HEK293T (cell line): ENCODE measurements around the gene CCN5.

ENCODE experiments used
- CTCF ChIA-PET: fragments of 350-600 bp; formaldehyde crosslinking; extraction: SDS; loops from one replicate; lab custom pipeline; 2021; ENCODE audit warnings: antibody characterized with exemption, inconsistent platforms; lab: Yijun Ruan, JAX
- POLR2A ChIA-PET: fragments of 350-600 bp; formaldehyde crosslinking; extraction: SDS; loops from one replicate; lab custom pipeline; 2020; ENCODE audit warnings: antibody characterized with exemption, inconsistent platforms; lab: Yijun Ruan, JAX
- DNase-seq: peaks from one replicate; pipeline ENCODE4 v3.0.0; 2012; ENCODE audit warnings: mixed read lengths; ENCODE audit errors: extremely low spot score
- ARNT ChIP-seq: fragments of 450-650 bp; IDR thresholded peaks from 2 replicates; pipeline ENCODE4 v1.6.1; 2017; ENCODE audit warnings: mild to moderate bottlenecking
- BHLHE40 ChIP-seq: fragments of 450-650 bp; IDR thresholded peaks from 2 replicates; pipeline ENCODE4 v1.6.1; 2016; ENCODE audit warnings: mild to moderate bottlenecking, moderate library complexity, borderline replicate concordance
- CTBP1 ChIP-seq: fragments of 450-650 bp; IDR thresholded peaks from 2 replicates; pipeline ENCODE4 v1.6.1; 2016; ENCODE audit warnings: borderline replicate concordance
- ELF4 ChIP-seq: fragments of 450-650 bp; IDR thresholded peaks from 2 replicates; pipeline ENCODE4 v1.6.1; 2017; ENCODE audit warnings: antibody characterized with exemption
- FOXK2 ChIP-seq: fragments of 450-650 bp; IDR thresholded peaks from 2 replicates; pipeline ENCODE4 v1.6.1; 2016; ENCODE audit warnings: mild to moderate bottlenecking
- FOXM1 ChIP-seq: fragments of 450-650 bp; IDR thresholded peaks from 2 replicates; pipeline ENCODE4 v1.6.1; 2017; ENCODE audit warnings: mild to moderate bottlenecking, borderline replicate concordance
- HDGF ChIP-seq: fragments of 450-650 bp; IDR thresholded peaks from 2 replicates; pipeline ENCODE4 v1.6.1; 2017; ENCODE audit warnings: antibody characterized with exemption, borderline replicate concordance
- L3MBTL2 ChIP-seq: fragments of 450-650 bp; conservative IDR thresholded peaks from 2 replicates; pipeline ENCODE4 v1.6.1; 2016; ENCODE audit warnings: mild to moderate bottlenecking
- LEF1 ChIP-seq: fragments of 450-650 bp; IDR thresholded peaks from 2 replicates; pipeline ENCODE4 v1.6.1; 2017; ENCODE audit warnings: mild to moderate bottlenecking, borderline replicate concordance
- NFRKB ChIP-seq: fragments of 450-650 bp; IDR thresholded peaks from 2 replicates; pipeline ENCODE4 v1.6.1; 2016; ENCODE audit warnings: mild to moderate bottlenecking, moderate library complexity
- PKNOX1 ChIP-seq: fragments of 450-650 bp; IDR thresholded peaks from 2 replicates; pipeline ENCODE4 v1.6.1; 2016
- SP1 ChIP-seq: fragments of 450-650 bp; IDR thresholded peaks from 2 replicates; pipeline ENCODE4 v1.6.1; 2017
- SUZ12 ChIP-seq: fragments of 450-650 bp; IDR thresholded peaks from 2 replicates; pipeline ENCODE4 v1.6.1; 2016; ENCODE audit warnings: mild to moderate bottlenecking
- TARDBP ChIP-seq: fragments of 450-650 bp; IDR thresholded peaks from 2 replicates; pipeline ENCODE4 v1.6.1; 2016
- ZNF384 ChIP-seq: fragments of 450-650 bp; IDR thresholded peaks from 2 replicates; pipeline ENCODE4 v1.6.1; 2016

The CCN5 gene

GRCh38 chr20:44772636-44773035 lies 57.5 kb downstream of the CCN5 start:
- POLR2A ChIA-PET: no interaction called here

GRCh38 chr20:44773070-44773829 lies 58.1 kb downstream of the CCN5 start:
- DNase-seq: no peak
- ChIA-PET POLR2A (no interaction called here), CTCF (no interaction called here)
- no peak for TF ChIP-seq ARNT
- TF ChIP-seq SP1: no peak
- no peak for TF ChIP-seq NFRKB
- no peak for TF ChIP-seq TARDBP
- no peak for TF ChIP-seq FOXM1
- TF ChIP-seq LEF1: no peak
- no peak for TF ChIP-seq L3MBTL2
- TF ChIP-seq BHLHE40: no peak
- no peak for TF ChIP-seq PKNOX1
- TF ChIP-seq HDGF: no peak
- no peak for TF ChIP-seq CTBP1
- no peak for TF ChIP-seq ZNF384
- no peak for TF ChIP-seq SUZ12
- no peak for TF ChIP-seq ELF4
- no peak for TF ChIP-seq FOXK2

More at GRCh38 chr20:44772636-44773035, 57.5 kb downstream of the CCN5 start:
- DNase-seq: no peak
- no peak for TF ChIP-seq NFRKB
- CTCF ChIA-PET: no interaction called here

- CTCF ChIA-PET: no interaction called here
- DNase-seq: no peak
- POLR2A ChIA-PET: no interaction called here
Measured at GRCh38 chr20:44776980-44777379, 61.8 kb downstream of the CCN5 start.

More at GRCh38 chr20:44776980-44777379, 61.8 kb downstream of the CCN5 start:
- TF ChIP-seq ZNF384: no peak
- no peak for TF ChIP-seq FOXK2
- TF ChIP-seq TARDBP: no peak
